OCI-LY3 (cell line): ENCODE measurements around the gene GFY.

Experiments
- H2AFZ ChIP-seq: fragments of 200-600, 300-600 bp; shearing (Covaris generic); 2 replicates; pipeline ENCODE4 v1.6.0; 2014; ENCODE audit warnings: antibody characterized with exemption, low read depth, low read length
- H3K27ac ChIP-seq: fragments of 200-600, 300-600 bp; sonication (generic); 2 replicates; pipeline ENCODE4 v1.5.1; 2014; ENCODE audit warnings: mild to moderate bottlenecking, low read length, moderate library complexity, mixed read lengths
- H3K27me3 ChIP-seq: fragments of 200-600, 300-600 bp; sonication (generic); 2 replicates; pipeline ENCODE4 v1.6.1; 2014; ENCODE audit warnings: low read depth, low read length, mixed read lengths
- H3K36me3 ChIP-seq: fragments of 200-600, 300-600 bp; sonication (generic); replicated peaks from 2 replicates; pipeline ENCODE3; 2014; ENCODE audit warnings: low read depth, low read length, mixed read lengths
- H3K4me1 ChIP-seq: fragments of 300-600, 200-600 bp; sonication (generic); 2 replicates; pipeline ENCODE4 v1.6.1; 2014; ENCODE audit warnings: low read length, mixed read lengths
- H3K4me2 ChIP-seq: fragments of 200-600, 300-600 bp; sonication (generic); 2 replicates; pipeline ENCODE4 v1.6.1; 2014; ENCODE audit warnings: low read length, mixed read lengths
- H3K4me3 ChIP-seq: fragments of 300-600, 200-600 bp; sonication (generic); 2 replicates; pipeline ENCODE4 v1.5.1; 2014; ENCODE audit warnings: antibody characterized with exemption, mild to moderate bottlenecking, low read length, moderate library complexity
- H3K79me2 ChIP-seq: fragments of 300-600, 200-600 bp; shearing (Covaris generic); 2 replicates; pipeline ENCODE4 v1.6.1; 2014; ENCODE audit warnings: mild to moderate bottlenecking, low read length, mixed read lengths
- H3K9ac ChIP-seq: fragments of 300-600, 200-600 bp; shearing (Covaris generic); 2 replicates; pipeline ENCODE4 v1.6.0; 2014; ENCODE audit warnings: mild to moderate bottlenecking, low read length, moderate library complexity
- H3K9me3 ChIP-seq: fragments of 200-600, 300-600 bp; shearing (Covaris generic); 2 replicates; pipeline ENCODE4 v1.6.1; 2014; ENCODE audit warnings: low read length, mixed read lengths; ENCODE audit not compliant: insufficient read depth
- H4K20me1 ChIP-seq: fragments of 200-600, 300-600 bp; sonication (generic); 2 replicates; pipeline ENCODE4 v1.6.1; 2016; ENCODE audit warnings: low read length, mixed read lengths; ENCODE audit not compliant: insufficient read depth
- EZH2phosphoT487 ChIP-seq: fragments of 200-600 bp; shearing (Covaris generic); IDR thresholded peaks from 2 replicates; pipeline ENCODE4 v1.6.1; 2018; ENCODE audit warnings: antibody characterized with exemption, mixed run types, low read depth
- TF ChIP-seq, protein P1 (sequence below): fragments of 200-600, 300-600 bp; sonication (generic); IDR thresholded peaks from 2 replicates; pipeline ENCODE4 v1.5.1; 2014; ENCODE audit warnings: antibody characterized with exemption, low read length, low read depth

GFY gene

DNA sequence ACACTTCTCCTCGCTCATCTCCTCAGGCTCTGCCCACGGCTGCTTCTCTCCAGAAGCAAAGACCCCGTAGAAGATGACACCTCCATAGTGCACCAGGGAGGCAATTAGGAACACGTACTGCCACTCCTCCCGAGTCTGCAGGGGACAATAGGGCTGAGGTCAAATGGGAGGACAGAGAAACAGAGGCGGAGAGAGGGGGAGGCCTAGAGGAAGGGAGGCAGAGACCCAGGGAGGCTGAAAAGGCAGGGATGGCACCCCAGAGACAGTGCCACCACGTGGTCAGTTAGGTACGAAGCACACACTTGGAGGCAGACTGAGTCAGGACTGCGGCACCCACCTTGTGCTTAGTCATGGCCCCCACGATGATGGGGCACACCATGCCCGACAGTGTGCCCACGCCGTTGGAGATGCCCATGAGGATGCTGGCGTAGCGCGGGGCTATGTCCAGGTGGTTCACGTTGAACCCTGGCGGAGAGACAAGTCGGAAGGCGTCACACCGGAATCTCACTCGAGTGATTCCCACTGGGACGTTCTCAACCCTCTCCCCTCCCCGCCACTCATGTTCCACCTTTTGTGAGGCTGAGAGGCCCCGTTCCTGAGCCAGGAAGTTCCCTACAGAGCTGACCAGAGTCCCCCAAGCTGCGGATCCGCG is 5.6 kb downstream of the GFY start:
- Histone ChIP-seq H3K27ac (no peak overlapping the region), H3K9me3 (no peaks in the 10 kb centered on the region), H2AFZ (peak overlapping the region; percentile 68; the same call in 1 of the 2 replicates), H3K27me3 (peaks cover 16% of the 10 kb centered on the region), H4K20me1 (no peaks in the 10 kb centered on the region), H3K9ac (no peak overlapping the region), H3K79me2 (no peaks in the 10 kb centered on the region), H3K4me2 (peak overlapping the region; percentile 20; the same call in 1 of the 2 replicates), H3K4me1 (peaks cover 10% of the 10 kb centered on the region), H3K36me3 (no peaks in the 10 kb centered on the region), H3K4me3 (no peak overlapping the region)
- no peak for TF ChIP-seq EZH2phosphoT487
- TF ChIP-seq, protein P1, sequence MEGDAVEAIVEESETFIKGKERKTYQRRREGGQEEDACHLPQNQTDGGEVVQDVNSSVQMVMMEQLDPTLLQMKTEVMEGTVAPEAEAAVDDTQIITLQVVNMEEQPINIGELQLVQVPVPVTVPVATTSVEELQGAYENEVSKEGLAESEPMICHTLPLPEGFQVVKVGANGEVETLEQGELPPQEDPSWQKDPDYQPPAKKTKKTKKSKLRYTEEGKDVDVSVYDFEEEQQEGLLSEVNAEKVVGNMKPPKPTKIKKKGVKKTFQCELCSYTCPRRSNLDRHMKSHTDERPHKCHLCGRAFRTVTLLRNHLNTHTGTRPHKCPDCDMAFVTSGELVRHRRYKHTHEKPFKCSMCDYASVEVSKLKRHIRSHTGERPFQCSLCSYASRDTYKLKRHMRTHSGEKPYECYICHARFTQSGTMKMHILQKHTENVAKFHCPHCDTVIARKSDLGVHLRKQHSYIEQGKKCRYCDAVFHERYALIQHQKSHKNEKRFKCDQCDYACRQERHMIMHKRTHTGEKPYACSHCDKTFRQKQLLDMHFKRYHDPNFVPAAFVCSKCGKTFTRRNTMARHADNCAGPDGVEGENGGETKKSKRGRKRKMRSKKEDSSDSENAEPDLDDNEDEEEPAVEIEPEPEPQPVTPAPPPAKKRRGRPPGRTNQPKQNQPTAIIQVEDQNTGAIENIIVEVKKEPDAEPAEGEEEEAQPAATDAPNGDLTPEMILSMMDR, result peak; percentile 66

DNA sequence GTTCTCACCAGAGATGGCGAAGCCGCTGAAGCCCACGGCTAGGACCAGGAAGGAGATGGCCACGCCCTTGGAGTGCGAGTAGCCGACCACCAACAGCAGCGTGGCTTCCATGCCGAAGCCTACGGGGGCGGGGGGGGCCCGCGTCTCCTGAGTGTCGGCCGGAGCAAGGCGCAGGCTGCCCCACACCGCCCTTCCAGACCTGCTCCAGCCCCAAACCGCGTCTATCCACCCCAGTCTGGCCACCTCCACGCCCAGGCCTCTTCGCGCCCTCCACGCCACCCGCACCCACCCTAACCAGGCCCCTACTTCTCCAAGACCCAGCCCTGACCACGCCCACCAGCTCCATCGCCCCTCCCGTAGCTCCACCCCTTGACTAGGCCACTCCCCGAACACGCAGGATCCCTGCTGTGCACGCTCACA is 6.2 kb downstream of the GFY start:
- Histone ChIP-seq H3K36me3 (no peaks in the 10 kb centered on the region), H3K27ac (no peak overlapping the region), H2AFZ (no peak overlapping the region), H3K4me2 (no peak overlapping the region), H4K20me1 (no peaks in the 10 kb centered on the region), H3K4me1 (peaks cover 10% of the 10 kb centered on the region), H3K9ac (no peak overlapping the region), H3K79me2 (no peaks in the 10 kb centered on the region), H3K27me3 (peaks cover 11% of the 10 kb centered on the region), H3K9me3 (no peaks in the 10 kb centered on the region), H3K4me3 (no peak overlapping the region)
- TF ChIP-seq EZH2phosphoT487, result no peak
- TF ChIP-seq, protein P1, result no peak

DNA sequence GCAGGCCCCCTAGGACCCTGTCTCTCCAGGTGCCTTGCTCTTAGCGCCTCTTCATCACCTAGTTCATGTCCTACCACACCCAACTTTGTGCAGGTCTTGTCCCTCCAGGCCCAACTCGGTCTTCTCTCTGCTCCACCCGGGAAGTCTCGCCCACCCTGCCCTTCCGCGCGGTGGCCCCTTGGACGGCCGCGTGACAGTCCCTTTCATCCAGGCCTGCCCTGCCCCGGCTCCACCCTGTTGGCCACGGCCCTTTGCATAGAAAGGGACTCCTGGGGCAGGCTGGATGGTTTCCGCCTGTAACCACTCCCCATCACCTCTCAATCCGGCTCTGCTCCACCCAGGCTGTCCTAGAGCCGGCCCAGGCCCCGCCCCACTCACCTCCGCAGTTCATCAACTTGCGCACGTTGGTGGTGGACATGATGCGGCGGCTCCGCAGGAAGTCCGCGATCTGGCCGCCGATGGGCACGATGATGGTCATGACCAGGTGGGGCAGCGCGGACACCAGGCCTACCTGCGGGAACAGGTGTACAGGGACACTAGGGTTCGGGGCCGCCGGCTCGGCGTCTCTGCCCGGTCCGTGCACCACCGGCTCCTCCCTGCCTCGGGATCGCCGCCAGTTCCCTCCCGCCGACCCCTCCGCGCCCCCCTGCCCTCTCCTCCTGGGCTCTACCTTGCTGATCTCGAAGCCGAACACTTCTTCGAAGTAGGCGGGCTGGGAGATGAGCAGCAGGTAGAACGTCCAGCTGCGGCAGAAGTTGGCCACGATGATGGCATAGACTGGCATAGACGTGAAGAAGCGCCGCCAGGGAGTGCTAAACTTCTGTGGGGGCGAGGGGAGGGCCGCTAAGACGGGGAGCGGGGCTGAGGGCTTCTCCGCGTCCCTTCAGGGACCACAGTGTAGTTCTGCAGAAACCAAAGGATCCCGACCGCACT is 7.2 kb downstream of the GFY start:
- peaks cover 10% of the 10 kb centered on the region for H3K4me1 ChIP-seq
- no peak overlapping the region for H3K4me2 ChIP-seq
- H3K27me3 ChIP-seq, result peaks cover 8% of the 10 kb centered on the region
- TF ChIP-seq EZH2phosphoT487, result no peak
- TF ChIP-seq, protein P1, result no peak
- no peaks in the 10 kb centered on the region for H4K20me1 ChIP-seq
- no peaks in the 10 kb centered on the region for H3K9me3 ChIP-seq
- H3K79me2 ChIP-seq, result no peaks in the 10 kb centered on the region
- no peak overlapping the region for H2AFZ ChIP-seq
- H3K27ac ChIP-seq, result no peak overlapping the region
- no peaks in the 10 kb centered on the region for H3K36me3 ChIP-seq
- H3K4me3 ChIP-seq, result no peak overlapping the region
- no peak overlapping the region for H3K9ac ChIP-seq

DNA sequence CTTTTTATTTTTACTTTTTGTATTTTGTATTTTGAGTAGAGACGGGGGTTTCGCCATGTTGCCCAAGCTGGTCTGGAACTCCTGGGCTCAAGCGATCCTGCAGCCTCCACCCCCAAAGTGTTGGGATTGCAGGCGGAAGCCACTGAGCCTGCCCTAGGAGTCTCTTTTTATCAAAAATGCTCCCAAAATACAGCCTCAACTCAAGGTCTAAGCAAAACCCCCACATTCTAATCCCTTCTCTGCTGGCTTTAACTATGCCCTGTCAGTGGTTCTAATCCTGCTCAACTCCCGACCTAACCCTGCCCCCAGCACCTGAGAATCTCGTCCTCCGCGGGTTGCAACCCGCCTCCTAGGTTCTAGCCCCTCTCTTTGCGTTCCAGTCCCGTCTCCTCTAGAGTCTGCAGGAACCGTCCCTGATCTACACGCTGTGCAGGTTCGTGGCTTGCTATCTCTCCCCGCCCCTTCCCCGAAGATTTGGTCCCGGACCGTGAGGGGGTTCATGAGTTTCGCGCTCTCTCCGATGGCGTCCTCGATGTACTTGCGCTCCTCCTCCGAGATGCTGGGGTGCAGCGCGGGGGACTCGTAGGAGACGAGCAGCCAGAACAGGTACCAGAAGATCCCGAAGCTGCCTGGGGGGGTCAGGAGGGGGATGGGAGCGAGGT is 8.2 kb downstream of the GFY start:
- TF ChIP-seq, protein P1, result no peak
- no peak for TF ChIP-seq EZH2phosphoT487
- Histone ChIP-seq H3K27me3 (peaks cover 18% of the 10 kb centered on the region), H3K79me2 (no peaks in the 10 kb centered on the region), H3K9me3 (no peaks in the 10 kb centered on the region), H3K27ac (no peak overlapping the region), H3K4me2 (no peak overlapping the region), H3K4me1 (peaks cover 10% of the 10 kb centered on the region), H2AFZ (no peak overlapping the region), H3K4me3 (no peak overlapping the region), H3K36me3 (no peaks in the 10 kb centered on the region), H4K20me1 (no peaks in the 10 kb centered on the region), H3K9ac (no peak overlapping the region)
